Activated CD8-positive, alpha-beta T cell treated with anti-CD3 and anti-CD28 coated beads, Interleukin-2, amount 10 ng/mL, durations not matched to agents 7 days and 5 days (primary cell): ENCODE data around the gene YWHAH. TPM values are rescaled to one million over a fixed set of nuclear protein-coding genes. Genes with fewer than 3 reads are reported as not detected.

ENCODE experiments used
- ATAC-seq: fragments of 150-1000 bp; cut with Tn5 transposase; one replicate; pipeline ENCODE4 v1.10.0; 2021; ENCODE audit warnings: moderate library complexity
- CTCF ChIA-PET: fragments of 350-600 bp; sonication (Branson Sonifier 250); formaldehyde crosslinking; loops from one replicate; lab custom pipeline; 2021; ENCODE audit warnings: antibody characterized with exemption; lab: Charles Lee
- POLR2A ChIA-PET: fragments of 350-600 bp; sonication (Branson Sonifier 250); formaldehyde crosslinking; loops from one replicate; lab custom pipeline; 2021; ENCODE audit warnings: antibody characterized with exemption; lab: Charles Lee
- DNase-seq: peaks from one replicate; pipeline ENCODE4 v3.0.0-alpha.2; 2020
- H3K27ac Mint-ChIP-seq: one replicate; pipeline ENCODE4 v1.8.0; 2021; ENCODE audit warnings: mild to moderate bottlenecking, mixed read lengths
- H3K27me3 Mint-ChIP-seq: one replicate; pipeline ENCODE4 v1.8.0; 2021; ENCODE audit warnings: low read depth, mixed read lengths
- H3K36me3 Mint-ChIP-seq: one replicate; pipeline ENCODE4 v1.8.0; 2021; ENCODE audit warnings: low read depth, mixed read lengths
- H3K4me1 Mint-ChIP-seq: one replicate; pipeline ENCODE4 v1.8.0; 2021; ENCODE audit warnings: low read depth, mixed read lengths
- H3K4me3 Mint-ChIP-seq: one replicate; pipeline ENCODE4 v1.8.0; 2021; ENCODE audit warnings: mild to moderate bottlenecking, mixed read lengths
- H3K9me3 Mint-ChIP-seq: one replicate; pipeline ENCODE4 v1.8.0; 2022; ENCODE audit warnings: mixed read lengths; ENCODE audit not compliant: insufficient read depth
- total RNA-seq, 2 experiments: library from RNA; stranded (reverse); gene quantifications; one replicate each; pipeline ENCODE4 v1.2.3, GENCODE V29; 2021

Gene YWHAH
- total RNA-seq, 2 experiments from 2014 or later, result 248 to 251 TPM

DNA sequence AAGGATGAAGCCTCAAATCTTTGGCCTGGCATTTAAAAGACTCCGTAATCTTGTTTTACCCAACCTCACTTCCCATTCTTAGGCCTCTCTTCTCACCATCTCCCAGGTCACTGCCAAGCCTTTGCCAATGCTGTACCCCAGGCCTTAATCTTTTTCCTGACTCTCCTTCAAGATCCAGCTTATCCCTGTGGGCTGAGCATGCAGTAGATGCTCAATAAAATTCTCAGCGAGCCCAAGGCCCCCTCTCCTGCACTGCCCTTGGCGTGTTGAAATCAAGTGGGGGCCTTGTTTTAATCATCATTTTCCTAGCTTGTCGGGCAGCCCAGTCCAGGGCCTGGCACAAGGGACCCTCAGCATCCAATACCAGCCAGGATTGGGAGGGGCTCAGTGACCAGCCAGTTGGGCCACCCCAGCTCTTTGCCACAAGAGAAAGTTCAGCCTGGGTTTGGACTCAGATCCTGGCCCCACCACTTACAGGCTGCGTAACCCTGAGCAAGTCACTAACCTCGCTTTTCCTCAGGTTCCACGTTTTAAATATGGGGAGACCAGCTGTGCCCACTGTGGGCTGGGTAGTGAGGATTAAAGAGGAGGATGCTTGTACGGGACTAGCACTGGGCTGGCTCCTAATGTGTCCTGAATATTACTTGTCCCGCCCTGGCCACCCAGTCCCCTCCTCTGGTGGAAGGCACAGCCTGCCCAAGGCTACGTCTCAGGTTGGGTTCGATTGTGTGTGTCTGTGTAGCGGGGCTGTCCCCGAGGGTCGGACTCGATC lies 943 bp upstream of the YWHAH start:
- CTCF ChIA-PET, result interaction anchor here (1.9 to 2.1 kb wide), 2 partner anchors 27 to 278 kb away, joined by 8 read pairs; no protein-coding TSS in a partner anchor
- Mint-ChIP-seq H3K27ac (peak overlapping the region; percentile 97), H3K36me3 (peaks cover 15% of the 10 kb centered on the region), H3K4me3 (peak overlapping the region; percentile 93), H3K27me3 (no peaks in the 10 kb centered on the region), H3K4me1 (peaks cover 32% of the 10 kb centered on the region), H3K9me3 (no peaks in the 10 kb centered on the region)
- ATAC-seq (no peak), DNase-seq (no peak)
- POLR2A ChIA-PET, result interaction anchor here (0.8 kb wide), 1 partner anchor 267 kb away, joined by 3 read pairs; no protein-coding TSS in a partner anchor

DNA sequence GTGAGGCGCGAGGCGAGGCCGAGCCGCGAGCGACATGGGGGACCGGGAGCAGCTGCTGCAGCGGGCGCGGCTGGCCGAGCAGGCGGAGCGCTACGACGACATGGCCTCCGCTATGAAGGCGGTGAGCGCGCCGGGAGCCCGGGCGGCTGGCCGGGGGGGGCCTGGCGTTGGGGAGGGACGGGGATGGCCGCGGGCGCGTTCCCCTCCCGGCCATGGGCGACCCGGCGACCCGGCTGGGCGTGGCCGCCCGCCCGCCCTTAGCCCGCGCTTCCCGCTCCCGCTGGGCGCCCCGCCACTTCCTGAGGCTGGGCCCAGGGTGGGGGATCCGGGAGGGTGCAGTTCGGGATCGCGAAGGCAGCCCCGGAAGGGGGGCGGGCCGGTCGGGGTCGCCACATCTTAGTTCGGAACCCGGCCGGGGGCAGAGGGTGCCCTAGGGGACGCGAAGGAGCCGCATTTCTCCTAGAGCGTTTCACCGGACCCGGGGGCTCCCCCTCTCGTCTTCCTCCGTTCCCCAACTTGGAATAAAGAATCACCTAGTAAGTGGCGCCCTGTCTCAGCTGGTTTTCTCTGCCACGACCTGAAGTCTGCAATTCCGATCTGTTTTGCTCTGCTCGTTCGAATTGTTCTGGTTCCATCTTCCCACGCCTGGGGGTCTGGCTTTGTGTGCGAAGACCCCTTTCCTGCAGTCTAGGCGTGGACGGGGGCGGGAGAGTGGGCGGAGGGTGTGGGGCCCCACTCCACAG lies 536 bp downstream of the YWHAH start:
- POLR2A ChIA-PET, result no interaction called here
- Mint-ChIP-seq H3K27me3 (no peaks in the 10 kb centered on the region), H3K27ac (peak overlapping the region; percentile 49)

DNA sequence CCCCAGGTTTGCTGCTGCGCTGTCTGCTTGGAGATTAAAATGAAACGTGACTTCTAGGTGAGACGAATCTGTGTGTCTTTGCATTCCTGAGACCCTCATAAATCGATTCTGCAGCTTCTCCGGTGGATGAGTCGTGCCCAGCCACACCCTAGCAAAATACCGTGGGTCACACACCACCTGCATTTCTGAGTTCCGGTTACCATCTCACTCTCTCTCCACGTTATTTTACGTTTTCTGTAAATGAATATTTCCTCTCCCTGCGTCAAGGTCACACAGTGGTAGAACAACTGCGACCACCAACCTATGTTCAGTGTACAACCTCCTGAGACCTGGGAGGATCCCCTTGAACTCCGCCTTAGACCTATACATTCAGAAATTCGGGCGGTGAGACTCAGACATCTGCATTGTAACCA lies 1.1 kb downstream of the YWHAH start:
- ChIA-PET CTCF (interaction anchor here (1.0 to 7.2 kb wide), 3 partner anchors 17 to 282 kb away, joined by 3 to 89 read pairs (median 12); partner anchors contain the start of gene PISD), POLR2A (interaction anchor here (1.0 to 1.1 kb wide), 2 partner anchors 192 to 268 kb away, joined by 4 to 5 read pairs; no protein-coding TSS in a partner anchor)
- peaks cover 31% of the 10 kb centered on the region for H3K36me3 Mint-ChIP-seq
- H3K27me3 Mint-ChIP-seq, result no peaks in the 10 kb centered on the region
- DNase-seq (peak; percentile 47), ATAC-seq (no peak)
- H3K4me3 Mint-ChIP-seq, result no peak overlapping the region
- H3K9me3 Mint-ChIP-seq, result no peaks in the 10 kb centered on the region
- no peak overlapping the region for H3K27ac Mint-ChIP-seq
- H3K4me1 Mint-ChIP-seq, result peaks cover 44% of the 10 kb centered on the region

More for the DNA sequence above, 536 bp downstream of the YWHAH start:
- ATAC-seq (peak; percentile 31), DNase-seq (peak; percentile 37)
- Mint-ChIP-seq H3K36me3 (peaks cover 26% of the 10 kb centered on the region), H3K4me3 (peak overlapping the region; percentile 52), H3K9me3 (no peaks in the 10 kb centered on the region), H3K4me1 (peaks cover 39% of the 10 kb centered on the region)
- CTCF ChIA-PET, result interaction anchor here (2.2 to 7.2 kb wide), 2 partner anchors 26 to 281 kb away, joined by 12 to 89 read pairs; partner anchors contain the start of gene PISD

DNA sequence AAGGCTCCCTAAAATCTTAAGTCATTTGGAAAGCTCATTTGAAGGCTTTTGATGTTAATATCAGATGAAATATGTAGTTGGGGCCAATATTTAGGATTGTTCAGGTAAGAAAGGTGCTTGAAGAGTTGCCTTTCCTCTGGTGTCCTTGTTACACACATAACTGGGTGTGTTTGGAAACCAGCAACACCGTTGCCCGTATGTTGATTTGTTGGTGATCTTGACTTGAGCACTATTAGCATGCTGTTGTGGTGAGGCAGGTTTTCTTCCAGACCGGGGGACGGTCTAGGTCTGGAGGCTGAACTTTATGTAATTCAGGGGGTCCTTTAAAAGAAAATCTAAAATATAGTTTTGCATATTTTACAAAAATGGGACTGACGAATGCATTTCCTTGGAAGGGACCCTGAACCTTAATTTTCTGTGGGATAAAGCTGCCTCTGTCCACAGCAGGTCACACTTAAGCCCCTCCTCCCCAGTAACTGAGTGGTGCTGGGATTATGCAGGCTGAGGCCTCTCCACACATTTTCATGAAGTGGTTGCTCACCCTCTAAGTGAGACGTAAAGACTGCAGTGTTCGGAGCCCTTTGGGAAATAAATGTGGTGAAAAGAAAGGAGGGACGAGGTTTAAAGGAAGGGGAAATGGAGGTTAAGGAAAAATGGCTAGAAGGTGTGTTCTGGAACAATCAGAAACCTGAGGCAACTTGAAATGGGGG lies 1.8 kb downstream of the YWHAH start:
- no peaks in the 10 kb centered on the region for H3K9me3 Mint-ChIP-seq
- peaks cover 36% of the 10 kb centered on the region for H3K36me3 Mint-ChIP-seq
- H3K4me3 Mint-ChIP-seq, result no peak overlapping the region
- DNase-seq (no peak), ATAC-seq (no peak)
- CTCF ChIA-PET, result interaction anchor here (0.8 to 7.2 kb wide), 5 partner anchors 17 to 283 kb away, joined by 3 to 89 read pairs (median 3); partner anchors contain the start of gene PISD
- POLR2A ChIA-PET, result interaction anchor here (1.0 to 1.1 kb wide), 2 partner anchors 193 to 269 kb away, joined by 4 to 5 read pairs; no protein-coding TSS in a partner anchor
- H3K27ac Mint-ChIP-seq, result no peak overlapping the region
- H3K27me3 Mint-ChIP-seq, result no peaks in the 10 kb centered on the region
- H3K4me1 Mint-ChIP-seq, result peaks cover 50% of the 10 kb centered on the region

- ChIA-PET POLR2A (interaction anchor here (1.4 kb wide), 1 partner anchor 9 kb away, joined by 3 read pairs; no protein-coding TSS in a partner anchor), CTCF (interaction anchor here (0.7 to 7.2 kb wide), 8 partner anchors 9 to 284 kb away, joined by 3 to 89 read pairs (median 4); partner anchors contain the start of gene PISD)
- Mint-ChIP-seq H3K27ac (peak overlapping the region; percentile 71), H3K4me3 (peak overlapping the region; percentile 57), H3K27me3 (no peaks in the 10 kb centered on the region), H3K9me3 (no peaks in the 10 kb centered on the region), H3K36me3 (peaks cover 47% of the 10 kb centered on the region), H3K4me1 (peaks cover 58% of the 10 kb centered on the region)
- DNase-seq (peak; percentile 63), ATAC-seq (no peak)
These were observed 3.0 kb downstream of the YWHAH start for GRCh38 chr22:31947296-31947695.

GRCh38 chr22:31948002-31948401 lies 3.7 kb downstream of the YWHAH start:
- H3K27me3 Mint-ChIP-seq, result no peaks in the 10 kb centered on the region
- no peaks in the 10 kb centered on the region for H3K9me3 Mint-ChIP-seq
- POLR2A ChIA-PET, result interaction anchor here (1.4 kb wide), 1 partner anchor 9 kb away, joined by 3 read pairs; no protein-coding TSS in a partner anchor
- H3K27ac Mint-ChIP-seq, result no peak overlapping the region
- peaks cover 53% of the 10 kb centered on the region for H3K36me3 Mint-ChIP-seq
- no peak overlapping the region for H3K4me3 Mint-ChIP-seq
- H3K4me1 Mint-ChIP-seq, result peaks cover 57% of the 10 kb centered on the region
- ATAC-seq (no peak), DNase-seq (no peak)
- CTCF ChIA-PET, result interaction anchor here (0.7 to 7.2 kb wide), 11 partner anchors 8 to 284 kb away, joined by 3 to 89 read pairs (median 4); partner anchors contain the start of gene PISD

DNA sequence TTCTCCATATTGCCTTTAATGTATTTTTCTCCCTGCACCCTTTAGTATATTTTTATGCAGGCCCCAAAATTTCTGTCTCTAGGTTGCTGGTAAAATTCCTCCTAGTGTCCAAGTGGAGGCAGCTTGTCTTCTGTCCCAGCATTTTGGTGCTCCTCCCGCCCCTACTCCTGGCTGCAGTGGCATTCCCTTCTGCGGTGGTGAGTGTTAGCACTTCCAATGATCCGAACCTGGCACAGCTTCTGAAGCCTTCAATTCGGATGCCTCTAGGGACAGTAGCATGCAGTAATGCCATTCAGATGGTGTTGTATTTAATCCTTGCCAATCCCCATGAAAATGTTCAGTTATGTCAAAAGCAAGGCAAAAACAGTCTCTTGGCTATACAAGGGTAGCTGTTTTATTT lies 5.9 kb downstream of the YWHAH start:
- CTCF ChIA-PET, result interaction anchor here (1.2 to 7.2 kb wide), 5 partner anchors 8 to 287 kb away, joined by 3 to 89 read pairs (median 6); partner anchors contain the start of gene PISD
- Mint-ChIP-seq H3K27me3 (no peaks in the 10 kb centered on the region), H3K27ac (peak overlapping the region; percentile 47), H3K36me3 (peaks cover 73% of the 10 kb centered on the region), H3K4me1 (peaks cover 69% of the 10 kb centered on the region), H3K4me3 (no peak overlapping the region), H3K9me3 (no peaks in the 10 kb centered on the region)
- ATAC-seq (no peak), DNase-seq (no peak)
- POLR2A ChIA-PET, result interaction anchor here (0.7 to 1.8 kb wide), 3 partner anchors 196 to 333 kb away, joined by 3 to 6 read pairs (median 4); partner anchors contain the start of genes DEPDC5 and PISD

GRCh38 chr22:31951194-31952093 lies 7.1 kb downstream of the YWHAH start:
- H3K27me3 Mint-ChIP-seq, result no peaks in the 10 kb centered on the region
- no peak for DNase-seq
- CTCF ChIA-PET, result interaction anchor here (1.2 to 7.2 kb wide), 4 partner anchors 9 to 288 kb away, joined by 3 to 89 read pairs (median 11); partner anchors contain the start of gene PISD

GRCh38 chr22:31952094-31952401 lies 7.7 kb downstream of the YWHAH start:
- ChIA-PET CTCF (interaction anchor here (1.9 kb wide), 1 partner anchor 18 kb away, joined by 10 read pairs; no protein-coding TSS in a partner anchor), POLR2A (no interaction called here)
- Mint-ChIP-seq H3K36me3 (peaks cover 87% of the 10 kb centered on the region), H3K27ac (peak overlapping the region; percentile 3), H3K4me3 (no peak overlapping the region), H3K27me3 (no peaks in the 10 kb centered on the region), H3K4me1 (peaks cover 80% of the 10 kb centered on the region), H3K9me3 (no peaks in the 10 kb centered on the region)
- ATAC-seq, result peak; percentile 21
- DNase-seq, result no peak

More at GRCh38 chr22:31951194-31952093, 7.1 kb downstream of the YWHAH start:
- peak; percentile 12 for ATAC-seq
- Mint-ChIP-seq H3K36me3 (peaks cover 82% of the 10 kb centered on the region), H3K9me3 (no peaks in the 10 kb centered on the region), H3K4me3 (no peak overlapping the region), H3K27ac (peak overlapping the region; percentile 35), H3K4me1 (peaks cover 79% of the 10 kb centered on the region)
- POLR2A ChIA-PET, result interaction anchor here (0.5 to 1.8 kb wide), 3 partner anchors 189 to 289 kb away, joined by 3 to 6 read pairs (median 4); partner anchors contain the start of genes DEPDC5 and PISD

DNA sequence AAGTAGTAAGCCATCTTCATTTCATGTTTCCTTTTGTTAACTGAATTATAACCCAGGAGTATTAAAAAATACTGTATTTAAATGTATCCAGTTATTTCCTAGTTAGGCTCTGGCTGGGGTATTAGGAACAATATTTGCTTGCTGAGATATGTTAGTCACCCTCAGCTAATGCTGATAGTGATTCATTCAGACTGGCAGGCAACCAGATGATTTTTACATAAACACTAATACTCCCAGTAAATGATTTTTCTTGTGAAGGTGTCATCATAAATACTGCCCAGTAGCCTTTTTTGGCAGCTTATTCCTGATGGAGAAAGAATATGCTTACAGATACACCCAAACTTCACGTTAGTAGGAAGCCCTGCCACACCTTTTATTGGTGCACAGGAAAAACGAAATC lies 8.1 kb downstream of the YWHAH start:
- ATAC-seq (no peak), DNase-seq (no peak)
- Mint-ChIP-seq H3K27ac (no peak overlapping the region), H3K27me3 (no peaks in the 10 kb centered on the region), H3K9me3 (no peaks in the 10 kb centered on the region), H3K36me3 (peaks cover 87% of the 10 kb centered on the region), H3K4me1 (peaks cover 76% of the 10 kb centered on the region), H3K4me3 (no peak overlapping the region)
- ChIA-PET POLR2A (no interaction called here), CTCF (interaction anchor here (1.1 to 3.5 kb wide), 4 partner anchors 10 to 287 kb away, joined by 3 to 20 read pairs (median 7); no protein-coding TSS in a partner anchor)
